Liver (tissue), 9 donors: ENCODE measurements around the gene SPATA31C1. TPM values are rescaled to one million over a fixed set of nuclear protein-coding genes. Genes with fewer than 3 reads are reported as not detected.

Experiments
- DNase-seq: peaks from one replicate; pipeline ENCODE4 v3.0.0-alpha.2; 2017; ENCODE audit warnings: low spot score
- H3K27ac ChIP-seq, 2 donors: one replicate each; pipeline ENCODE4 v1.7.0; 2013; ENCODE audit warnings: inconsistent platforms in 2 of 2, low read length in 2 of 2, control low read depth in 1 of 2, low read depth in 1 of 2, mild to moderate bottlenecking in 1 of 2
- H3K27me3 ChIP-seq, 4 donors: one replicate each; pipeline versions ENCODE4 v1.6.1 to v1.7.0; 2013; ENCODE audit warnings: low read length in 3 of 4, inconsistent platforms in 1 of 4, mild to moderate bottlenecking in 1 of 4, moderate library complexity in 1 of 4; ENCODE audit not compliant: control insufficient read depth in 4 of 4, insufficient read depth in 4 of 4
- H3K36me3 ChIP-seq, 4 donors: one replicate each; pipeline versions ENCODE4 v1.6.1 to v1.7.0; 2013; ENCODE audit warnings: low read length in 3 of 4, mild to moderate bottlenecking in 3 of 4, low read depth in 1 of 4, moderate library complexity in 1 of 4; ENCODE audit not compliant: control insufficient read depth in 4 of 4, insufficient read depth in 3 of 4
- H3K4me1 ChIP-seq, 4 donors: one replicate each; pipeline versions ENCODE4 v1.6.1 to v1.7.0; 2013; ENCODE audit warnings: low read length in 3 of 4, mild to moderate bottlenecking in 3 of 4, moderate library complexity in 1 of 4; ENCODE audit not compliant: control insufficient read depth in 4 of 4, insufficient read depth in 4 of 4
- H3K4me3 ChIP-seq, 3 donors: one replicate each; pipeline versions ENCODE4 v1.6.1 to v1.7.0; 2013; ENCODE audit warnings: low read length in 3 of 3, control low read depth in 1 of 3, low read depth in 1 of 3, mild to moderate bottlenecking in 1 of 3
- H3K9ac ChIP-seq, 2 donors: one replicate each; pipeline ENCODE4 v1.7.0; 2013; ENCODE audit warnings: low read length in 2 of 2, mild to moderate bottlenecking in 2 of 2, moderate library complexity in 2 of 2, control low read depth in 1 of 2, low read depth in 1 of 2
- H3K9me3 ChIP-seq, 4 donors: one replicate each; pipeline versions ENCODE4 v1.6.1 to v1.7.0; 2013; ENCODE audit warnings: low read length in 3 of 4; ENCODE audit not compliant: control insufficient read depth in 4 of 4
- CTCF ChIP-seq: fragments of 150-350 bp; IDR thresholded peaks from 2 replicates; pipeline ENCODE4 v1.5.1; 2017; ENCODE audit warnings: improper control_type of control experiment, low read depth, low read length; ENCODE audit not compliant: missing input control
- EGR1 ChIP-seq, 2 donors: IDR thresholded peaks; 2 replicates each; pipeline ENCODE4 v1.6.1; 2016 to 2018; ENCODE audit warnings: antibody characterized with exemption in 2 of 2, low read depth in 2 of 2
- FOXA1 ChIP-seq: IDR thresholded peaks from 2 replicates; pipeline ENCODE4 v1.6.1; 2016; ENCODE audit warnings: antibody characterized with exemption
- FOXA2 ChIP-seq: IDR thresholded peaks from 2 replicates; pipeline ENCODE4 v1.6.1; 2016; ENCODE audit warnings: antibody characterized with exemption
- GABPA ChIP-seq, 2 donors: IDR thresholded peaks in 1 of 2; conservative IDR thresholded peaks in 1 of 2; 2 replicates each; pipeline ENCODE4 v1.6.1; 2016; ENCODE audit warnings: antibody characterized with exemption in 2 of 2, mild to moderate bottlenecking in 1 of 2, moderate library complexity in 1 of 2
- HNF4A ChIP-seq, 2 donors: conservative IDR thresholded peaks; 2 replicates each; pipeline ENCODE4 v1.6.1; 2016; ENCODE audit warnings: antibody characterized with exemption in 2 of 2, mild to moderate bottlenecking in 2 of 2
- JUND ChIP-seq, 2 donors: IDR thresholded peaks; 2 replicates each; pipeline ENCODE4 v1.6.1; 2016; ENCODE audit warnings: antibody characterized with exemption in 2 of 2
- MAX ChIP-seq: IDR thresholded peaks from 2 replicates; pipeline ENCODE4 v1.6.1; 2016; ENCODE audit warnings: antibody characterized with exemption
- NR2F2 ChIP-seq: IDR thresholded peaks from 2 replicates; pipeline ENCODE4 v1.6.1; 2016; ENCODE audit warnings: antibody characterized with exemption
- SP1 ChIP-seq: IDR thresholded peaks from 2 replicates; pipeline ENCODE4 v1.6.1; 2018; ENCODE audit warnings: antibody characterized with exemption, mild to moderate bottlenecking
- TAF1 ChIP-seq: conservative IDR thresholded peaks from 2 replicates; pipeline ENCODE4 v1.6.1; 2016; ENCODE audit warnings: antibody characterized with exemption, mild to moderate bottlenecking
- YY1 ChIP-seq: IDR thresholded peaks from 2 replicates; pipeline ENCODE4 v1.6.1; 2016; ENCODE audit warnings: antibody characterized with exemption, mild to moderate bottlenecking
- ZBTB33 ChIP-seq: IDR thresholded peaks from 2 replicates; pipeline ENCODE4 v1.6.1; 2016; ENCODE audit warnings: antibody characterized with exemption
- WGBS: extraction: QIAGEN DNeasy Blood & Tissue Kit; methylation state at CpG from one replicate; pipeline ENCODE4 v1.1.7; 2013; 5-methylcytosine and 5-hydroxymethylcytosine counted together
- polyA plus RNA-seq, 2 donors: library from polyadenylated mRNA; stranded (reverse) in 1 of 2; unstranded in 1 of 2; fragments of 200-250 nt in 1 of 2; fragments of >200 nt in 1 of 2; fragmentation: Nextera tagmentation in 1 of 2; extraction: Ambion mirVana in 1 of 2; gene quantifications; one replicate each; pipeline versions ENCODE4 v1.2.1 to v1.2.3, GENCODE V29; 2013 to 2015
- total RNA-seq, 2 donors: library from RNA; depleted of rRNA; stranded (reverse); fragments of >200 nt; gene quantifications; one replicate each; pipeline ENCODE4 v1.2.3, GENCODE V29; 2014
- TF ChIP-seq, protein P1 (sequence below): IDR thresholded peaks from 2 replicates; pipeline ENCODE4 v1.6.1; 2016; ENCODE audit warnings: antibody characterized with exemption
- donor health status: healthy.
- donor health status: healthy.
- donor health status: healthy.
- donor health status: healthy.
- donor health status: healthy.

Gene SPATA31C1
- total and polyA plus RNA-seq, 4 donors: 0.05 TPM; not detected in 3

- 94% methylated on average over 6 of the region's 6 CpGs for WGBS
- Histone ChIP-seq H3K27ac (no peak overlapping the region), H3K4me3 (no peak overlapping the region), H3K4me1 (no peaks in the 10 kb centered on the region), H3K36me3 (no peaks in the 10 kb centered on the region), H3K9ac (no peak overlapping the region), H3K27me3 (no peaks in the 10 kb centered on the region), H3K9me3 (no peaks in the 10 kb centered on the region)
- TF ChIP-seq ZBTB33 (no peak), JUND (IDR thresholded peaks at IDR 0.05) (no peak), MAX (no peak), YY1 (no peak), EGR1 (IDR thresholded peaks at IDR 0.05; ENCODE audit: low read depth in 2 of 2) (no peak), HNF4A (conservative IDR thresholded peaks at IDR 0.05) (no peak)
- peak; percentile 25 for DNase-seq
These were observed 34.5 kb upstream of the SPATA31C1 start for GRCh38 chr9:87883274-87883673.

GRCh38 chr9:87883990-87884389 lies 33.8 kb upstream of the SPATA31C1 start:
- Histone ChIP-seq H3K27ac (no peak overlapping the region), H3K9me3 (no peaks in the 10 kb centered on the region), H3K4me3 (no peak overlapping the region), H3K36me3 (no peaks in the 10 kb centered on the region), H3K9ac (no peak overlapping the region), H3K27me3 (no peaks in the 10 kb centered on the region), H3K4me1 (no peaks in the 10 kb centered on the region)
- DNase-seq: peak; percentile 32
- WGBS: 82% methylated on average over 8 of the region's 8 CpGs
- TF ChIP-seq YY1: no peak
- TF ChIP-seq FOXA1: no peak
- no peak for TF ChIP-seq JUND (IDR thresholded peaks at IDR 0.05)
- no peak for TF ChIP-seq FOXA2
- TF ChIP-seq HNF4A (conservative IDR thresholded peaks at IDR 0.05): no peak
- TF ChIP-seq GABPA (IDR thresholded peaks at IDR 0.05 in 1 of 2, conservative IDR thresholded peaks at IDR 0.05 in 1 of 2): no peak
- no peak for TF ChIP-seq NR2F2

- 93% methylated on average over 17 of the region's 17 CpGs for WGBS
- peak; percentile 23 for DNase-seq
These were observed 32.9 kb upstream of the SPATA31C1 start for GRCh38 chr9:87884578-87885459.

More at GRCh38 chr9:87884578-87885459, 32.9 kb upstream of the SPATA31C1 start:
- no peak for TF ChIP-seq NR2F2
- TF ChIP-seq YY1: no peak
- no peak for TF ChIP-seq EGR1 (IDR thresholded peaks at IDR 0.05; ENCODE audit: low read depth in 2 of 2)
- TF ChIP-seq CTCF: no peak
- TF ChIP-seq TAF1: no peak
- no peak for TF ChIP-seq MAX
- TF ChIP-seq JUND (IDR thresholded peaks at IDR 0.05): no peak
- TF ChIP-seq SP1: no peak
- TF ChIP-seq FOXA2: no peak
- TF ChIP-seq, protein P1, sequence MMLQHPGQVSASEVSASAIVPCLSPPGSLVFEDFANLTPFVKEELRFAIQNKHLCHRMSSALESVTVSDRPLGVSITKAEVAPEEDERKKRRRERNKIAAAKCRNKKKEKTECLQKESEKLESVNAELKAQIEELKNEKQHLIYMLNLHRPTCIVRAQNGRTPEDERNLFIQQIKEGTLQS: no peak
- Histone ChIP-seq H3K27me3 (no peaks in the 10 kb centered on the region), H3K4me1 (no peaks in the 10 kb centered on the region), H3K4me3 (no peak overlapping the region), H3K9ac (no peak overlapping the region), H3K27ac (no peak overlapping the region), H3K9me3 (no peaks in the 10 kb centered on the region), H3K36me3 (no peaks in the 10 kb centered on the region)
